NCI-H2171 (cell line): ENCODE results near the gene SORT1.

Experiments
- DNase-seq: peaks from one replicate; lab custom pipeline; 2025; lab: John Stamatoyannopoulos, UW

The SORT1 gene

GRCh38 chr1:109272831-109273547 lies 124.7 kb downstream of the SORT1 start:
- no peak for DNase-seq

GRCh38 chr1:109272021-109272799 lies 125.5 kb downstream of the SORT1 start:
- no peak for DNase-seq

GRCh38 chr1:109271458-109271857 lies 126.3 kb downstream of the SORT1 start:
- DNase-seq = no peak

- DNase-seq = no peak
Measured at GRCh38 chr1:109270623-109271317, 126.9 kb downstream of the SORT1 start.

- no peak for DNase-seq
Measured at GRCh38 chr1:109269981-109270622, 127.6 kb downstream of the SORT1 start.

- DNase-seq = no peak
Measured at GRCh38 chr1:109269212-109269980, 128.3 kb downstream of the SORT1 start.

- no peak for DNase-seq
Measured at GRCh38 chr1:109268431-109269211, 129.1 kb downstream of the SORT1 start.

GRCh38 chr1:109267743-109268300 lies 129.9 kb downstream of the SORT1 start:
- no peak for DNase-seq

- DNase-seq = no peak
Measured at GRCh38 chr1:109266965-109267364, 130.8 kb downstream of the SORT1 start.

- no peak for DNase-seq
Measured at GRCh38 chr1:109265741-109266330, 131.9 kb downstream of the SORT1 start.

- no peak for DNase-seq
Measured at GRCh38 chr1:109265016-109265415, 132.7 kb downstream of the SORT1 start.

- no peak for DNase-seq
Measured at GRCh38 chr1:109264379-109264755, 133.4 kb downstream of the SORT1 start.

- DNase-seq = no peak
Measured at GRCh38 chr1:109263597-109264378, 133.9 kb downstream of the SORT1 start.

GRCh38 chr1:109263234-109263596 lies 134.5 kb downstream of the SORT1 start:
- no peak for DNase-seq

- DNase-seq = no peak
Measured at GRCh38 chr1:109262231-109263055, 135.3 kb downstream of the SORT1 start.

- DNase-seq = no peak
Measured at GRCh38 chr1:109261578-109261977, 136.1 kb downstream of the SORT1 start.

GRCh38 chr1:109261006-109261405 lies 136.7 kb downstream of the SORT1 start:
- DNase-seq = no peak
